ENCODE measurements around the gene GLG1.
"Not testable (repeated sequence)": the region's sequence is repeated elsewhere in the genome, so short reads cannot be mapped to it uniquely, and the experiment has no call there.

GLG1 gene

DNA sequence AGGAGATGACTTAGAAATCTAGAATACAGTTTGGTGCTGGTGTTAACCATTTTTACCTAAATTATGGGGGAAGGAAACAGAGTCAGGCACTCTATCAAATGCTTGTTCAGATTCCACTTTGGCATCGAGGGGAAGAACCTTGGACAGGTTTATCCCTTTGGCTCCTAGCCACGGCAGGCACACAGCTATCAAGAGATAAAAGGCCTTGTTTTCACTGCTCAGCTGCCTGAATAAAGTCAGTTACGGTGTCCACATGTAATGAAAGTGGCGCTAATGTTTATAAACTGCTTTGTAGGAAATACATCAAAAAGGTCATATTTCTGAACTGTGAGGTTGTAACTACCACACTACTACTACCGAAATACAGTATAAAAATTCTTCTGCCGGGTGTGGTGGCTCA, 66.3 kb downstream of the GLG1 start:
- DNase-seq (ENCODE audit: low spot score); in situ Hi-C loops (cut with MboI; ENCODE audit: low pct_unique_long_range_greater_than_20kb, low sequenced_read_pairs, unreplicated experiment): not testable (repeated sequence)

DNA sequence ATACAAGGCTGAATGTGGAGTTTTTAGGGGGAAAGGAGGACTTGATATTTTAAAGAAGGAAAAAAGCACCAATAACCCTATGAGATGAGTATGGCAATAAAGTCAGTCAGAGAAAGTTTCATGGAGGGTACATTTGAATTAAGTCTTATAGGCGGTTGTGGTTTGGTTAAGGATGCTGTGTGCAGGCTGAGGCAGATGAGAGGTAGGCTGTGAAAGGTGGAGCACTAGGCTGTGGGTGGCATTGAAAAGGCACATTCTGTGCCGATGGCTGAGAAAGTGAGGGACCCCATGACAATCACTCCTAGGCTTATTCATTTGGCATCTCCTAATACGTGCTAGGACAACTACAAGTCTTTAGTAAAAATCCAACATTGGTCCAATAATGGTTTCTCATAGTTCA, 68.1 kb downstream of the GLG1 start:
- DNase-seq (ENCODE audit: low spot score); in situ Hi-C loops (cut with MboI; ENCODE audit: low pct_unique_long_range_greater_than_20kb, low sequenced_read_pairs, unreplicated experiment): not testable (repeated sequence)

DNA sequence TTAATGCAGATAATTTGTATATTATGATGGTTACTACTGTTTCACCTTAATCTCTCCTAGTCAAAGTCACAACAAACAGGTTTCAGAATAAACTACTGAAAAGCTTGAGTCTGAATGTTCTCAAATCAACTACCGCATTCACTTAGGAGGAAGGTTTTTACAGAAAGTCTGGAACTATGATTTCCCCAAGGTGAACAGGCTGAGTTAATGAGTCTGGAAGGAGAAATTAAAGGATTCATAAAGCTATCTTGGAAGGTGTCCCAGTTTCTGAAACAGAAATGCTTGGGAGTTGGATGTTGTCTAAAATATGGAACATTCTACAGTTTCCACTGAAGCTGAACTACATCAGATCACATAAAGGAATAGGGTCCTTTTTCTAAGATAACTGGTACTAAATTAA, 69.2 kb downstream of the GLG1 start:
- in situ Hi-C loops (cut with MboI; ENCODE audit: low pct_unique_long_range_greater_than_20kb, low sequenced_read_pairs, unreplicated experiment); DNase-seq (ENCODE audit: low spot score): not testable (repeated sequence)

DNA sequence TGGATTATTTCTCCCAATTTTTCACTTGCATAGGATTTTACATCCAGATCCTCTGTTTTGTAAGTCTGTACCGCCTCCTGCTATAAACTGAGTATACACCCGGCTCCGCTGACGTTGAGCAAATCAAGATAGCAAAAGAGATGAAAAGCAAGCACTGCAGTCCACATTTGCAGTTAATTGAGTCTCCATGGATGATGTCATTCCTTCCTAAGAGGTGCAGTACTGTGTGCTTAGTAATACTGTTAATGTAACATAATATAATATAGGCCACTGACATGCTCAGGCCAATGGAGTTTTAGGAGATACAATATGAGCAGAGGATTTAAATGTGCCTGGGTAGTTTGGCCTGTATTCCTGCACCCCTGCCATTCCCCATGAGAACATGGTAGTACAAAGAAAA, 72.3 kb downstream of the GLG1 start:
- DNase-seq (ENCODE audit: low spot score); in situ Hi-C loops (cut with MboI; ENCODE audit: low pct_unique_long_range_greater_than_20kb, low sequenced_read_pairs, unreplicated experiment): not testable (repeated sequence)

DNA sequence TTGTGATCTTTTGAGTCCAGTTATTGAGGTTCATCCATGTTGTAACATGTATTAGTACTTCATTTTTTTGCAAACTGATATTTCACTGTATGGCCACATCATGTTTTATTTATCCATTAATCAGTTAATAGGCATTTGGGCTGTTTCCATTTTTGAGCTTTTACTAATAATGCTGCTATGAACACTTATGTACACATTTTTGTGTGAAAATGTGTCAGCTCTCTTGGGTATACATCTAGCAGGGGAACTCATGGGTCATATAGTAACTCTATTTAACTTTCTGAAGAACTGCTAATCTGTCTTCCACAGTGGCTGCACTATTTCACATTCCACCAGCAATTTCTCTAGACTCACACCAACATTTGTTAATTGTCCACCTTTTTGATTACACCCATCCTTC, 82.0 kb downstream of the GLG1 start:
- DNase-seq (ENCODE audit: low spot score): no peak
- in situ Hi-C loops (cut with MboI; ENCODE audit: low pct_unique_long_range_greater_than_20kb, low sequenced_read_pairs, unreplicated experiment): no loop called here
- TF ChIP-seq, protein P1, sequence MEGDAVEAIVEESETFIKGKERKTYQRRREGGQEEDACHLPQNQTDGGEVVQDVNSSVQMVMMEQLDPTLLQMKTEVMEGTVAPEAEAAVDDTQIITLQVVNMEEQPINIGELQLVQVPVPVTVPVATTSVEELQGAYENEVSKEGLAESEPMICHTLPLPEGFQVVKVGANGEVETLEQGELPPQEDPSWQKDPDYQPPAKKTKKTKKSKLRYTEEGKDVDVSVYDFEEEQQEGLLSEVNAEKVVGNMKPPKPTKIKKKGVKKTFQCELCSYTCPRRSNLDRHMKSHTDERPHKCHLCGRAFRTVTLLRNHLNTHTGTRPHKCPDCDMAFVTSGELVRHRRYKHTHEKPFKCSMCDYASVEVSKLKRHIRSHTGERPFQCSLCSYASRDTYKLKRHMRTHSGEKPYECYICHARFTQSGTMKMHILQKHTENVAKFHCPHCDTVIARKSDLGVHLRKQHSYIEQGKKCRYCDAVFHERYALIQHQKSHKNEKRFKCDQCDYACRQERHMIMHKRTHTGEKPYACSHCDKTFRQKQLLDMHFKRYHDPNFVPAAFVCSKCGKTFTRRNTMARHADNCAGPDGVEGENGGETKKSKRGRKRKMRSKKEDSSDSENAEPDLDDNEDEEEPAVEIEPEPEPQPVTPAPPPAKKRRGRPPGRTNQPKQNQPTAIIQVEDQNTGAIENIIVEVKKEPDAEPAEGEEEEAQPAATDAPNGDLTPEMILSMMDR (IDR thresholded peaks at IDR 0.05; ENCODE audit: extremely low read depth, insufficient read depth, missing control alignments): no peak

DNA sequence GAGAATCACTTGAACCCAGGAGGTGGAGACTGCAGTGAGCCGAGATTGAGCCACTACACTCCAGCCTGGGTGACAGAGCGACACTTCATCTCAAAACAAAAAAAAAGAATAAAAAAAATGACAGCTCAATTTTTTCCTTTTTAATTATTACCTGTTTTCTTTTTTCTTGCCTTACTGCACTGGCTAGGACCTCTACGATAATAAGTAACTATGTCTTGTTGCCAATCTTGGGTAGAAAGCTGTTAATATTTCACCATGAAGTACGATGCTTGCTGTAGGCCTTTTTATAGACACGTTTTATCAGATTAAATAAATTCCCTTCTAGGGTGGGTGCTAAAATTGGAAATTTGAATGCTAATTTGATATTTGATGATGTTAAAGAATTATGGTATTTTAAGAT, 82.8 kb downstream of the GLG1 start:
- in situ Hi-C loops (cut with MboI; ENCODE audit: low pct_unique_long_range_greater_than_20kb, low sequenced_read_pairs, unreplicated experiment): no loop called here
- TF ChIP-seq, protein P1 (IDR thresholded peaks at IDR 0.05; ENCODE audit: extremely low read depth, insufficient read depth, missing control alignments): no peak
- no peak for DNase-seq (ENCODE audit: low spot score)

DNA sequence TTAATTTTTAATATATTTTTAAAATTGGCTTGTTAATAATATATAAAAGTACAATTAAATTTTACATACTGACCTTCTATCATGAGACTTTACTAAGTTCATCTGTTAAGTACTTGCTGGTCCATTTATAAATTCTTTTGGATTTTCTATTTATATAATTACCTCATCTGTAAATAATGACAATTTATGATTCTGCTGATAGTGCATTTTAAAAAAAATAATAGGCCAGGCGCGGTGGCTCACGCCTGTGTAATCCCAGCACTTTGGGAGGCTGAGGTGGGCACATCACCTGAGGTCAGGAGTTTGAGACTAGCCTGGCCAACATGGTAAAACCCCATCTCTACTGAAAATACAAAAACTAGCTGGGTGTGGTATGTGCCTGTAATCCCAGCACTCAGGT, 83.2 kb downstream of the GLG1 start:
- DNase-seq (ENCODE audit: low spot score); in situ Hi-C loops (cut with MboI; ENCODE audit: low pct_unique_long_range_greater_than_20kb, low sequenced_read_pairs, unreplicated experiment): not testable (repeated sequence)

DNA sequence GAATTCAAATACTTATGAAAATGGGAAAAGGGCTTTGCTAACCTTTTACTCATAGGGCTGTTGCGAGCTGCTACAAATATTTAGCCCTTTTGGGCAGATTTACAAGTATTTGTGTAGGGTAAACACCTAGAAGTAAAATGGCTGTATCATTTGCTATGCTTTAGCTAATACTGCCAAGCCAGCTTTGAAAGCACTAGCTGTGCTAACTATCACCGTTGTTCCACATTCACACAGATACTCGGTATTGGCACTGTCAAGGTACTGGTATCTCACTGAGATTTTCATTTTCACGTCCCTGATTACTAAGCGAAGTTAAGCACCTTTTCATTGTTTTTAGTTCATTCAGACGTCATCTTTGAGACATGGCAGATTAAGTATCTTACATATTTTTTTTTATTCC, 84.8 kb downstream of the GLG1 start:
- in situ Hi-C loops (cut with MboI; ENCODE audit: low pct_unique_long_range_greater_than_20kb, low sequenced_read_pairs, unreplicated experiment): no loop called here
- TF ChIP-seq, protein P1 (IDR thresholded peaks at IDR 0.05; ENCODE audit: extremely low read depth, insufficient read depth, missing control alignments): no peak
- no peak for DNase-seq (ENCODE audit: low spot score)

DNA sequence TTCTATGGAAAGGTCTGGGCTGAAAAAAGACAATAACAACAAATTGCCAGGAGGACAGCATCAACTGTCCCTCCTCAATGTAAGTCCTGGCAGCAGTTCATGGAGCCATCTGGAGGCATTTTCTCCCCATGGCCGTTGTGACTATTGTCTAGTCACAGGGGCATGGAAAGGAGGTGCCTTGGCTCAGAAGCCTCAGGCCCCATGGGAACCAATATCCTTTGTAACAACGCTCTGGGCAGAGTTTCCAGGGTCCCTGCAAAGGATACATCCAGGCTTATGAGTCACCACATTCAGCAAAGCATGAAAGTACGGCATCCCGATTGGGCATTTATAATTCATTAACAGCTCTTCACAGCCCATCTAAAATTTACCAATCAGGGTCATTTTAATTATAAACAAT, 85.2 kb downstream of the GLG1 start:
- DNase-seq (ENCODE audit: low spot score): no peak
- in situ Hi-C loops (cut with MboI; ENCODE audit: low pct_unique_long_range_greater_than_20kb, low sequenced_read_pairs, unreplicated experiment): no loop called here
- TF ChIP-seq, protein P1 (IDR thresholded peaks at IDR 0.05; ENCODE audit: extremely low read depth, insufficient read depth, missing control alignments): no peak

DNA sequence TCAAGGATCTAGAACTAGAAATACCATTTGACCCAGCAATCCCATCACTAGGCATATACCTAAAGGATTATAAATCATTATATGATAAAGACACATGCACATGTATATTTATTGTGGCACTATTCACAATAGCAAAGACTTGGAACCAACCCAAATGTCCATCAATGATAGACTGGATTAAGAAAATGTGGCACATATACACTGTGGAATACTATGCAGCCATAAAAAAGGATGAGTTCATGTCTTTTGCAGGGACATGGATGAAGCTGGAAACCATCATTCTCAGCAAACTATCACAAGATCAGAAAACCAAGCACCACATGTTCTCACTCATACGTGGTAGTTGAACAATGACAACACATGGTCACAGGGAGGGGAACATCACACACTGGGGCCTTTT, 88.0 kb downstream of the GLG1 start:
- DNase-seq (ENCODE audit: low spot score); in situ Hi-C loops (cut with MboI; ENCODE audit: low pct_unique_long_range_greater_than_20kb, low sequenced_read_pairs, unreplicated experiment): not testable (repeated sequence)

All from GM13977 (cell line).